SKM-1 (cell line): Measurements from ENCODE around the gene BRICD5.

Experiments used
- DNase-seq: peaks from one replicate; lab custom pipeline; 2025; ENCODE audit not compliant: unreplicated experiment; lab: John Stamatoyannopoulos, UW

The BRICD5 gene

DNA sequence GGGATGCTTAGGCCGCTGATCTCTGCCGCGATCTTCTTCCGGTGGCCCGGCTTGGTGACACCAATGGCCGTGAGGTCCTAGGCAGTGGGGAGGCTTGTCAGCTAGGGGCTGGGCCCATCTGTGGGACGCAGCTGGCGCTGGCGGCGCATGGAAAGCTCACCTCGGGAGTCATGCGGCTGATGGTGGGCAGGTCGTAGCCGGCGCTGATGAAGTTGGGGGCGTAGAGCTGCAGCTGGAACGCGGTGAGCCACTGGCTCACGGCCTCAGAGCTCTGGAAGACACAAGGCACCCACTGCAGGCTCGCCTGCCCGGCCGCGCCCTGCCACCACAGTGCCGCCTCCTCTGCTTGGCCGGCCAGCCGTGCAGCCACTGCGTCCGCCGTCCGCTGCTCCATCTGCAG lies 27.0 kb downstream of the BRICD5 start:
- no peak for DNase-seq

GRCh38 chr16:2181952-2182351 lies 28.7 kb downstream of the BRICD5 start:
- no peak for DNase-seq

- no peak for DNase-seq
These were observed 29.4 kb downstream of the BRICD5 start for GRCh38 chr16:2180962-2181923.

- no peak for DNase-seq
These were observed 30.2 kb downstream of the BRICD5 start for GRCh38 chr16:2180461-2180860.

- DNase-seq, result no peak
These were observed 31.1 kb downstream of the BRICD5 start for GRCh38 chr16:2179576-2179975.

GRCh38 chr16:2179107-2179501 lies 31.6 kb downstream of the BRICD5 start:
- DNase-seq, result no peak

GRCh38 chr16:2178321-2179106 lies 32.1 kb downstream of the BRICD5 start:
- DNase-seq, result no peak

GRCh38 chr16:2177561-2177960 lies 33.1 kb downstream of the BRICD5 start:
- no peak for DNase-seq

GRCh38 chr16:2177101-2177500 lies 33.6 kb downstream of the BRICD5 start:
- DNase-seq, result no peak

DNA sequence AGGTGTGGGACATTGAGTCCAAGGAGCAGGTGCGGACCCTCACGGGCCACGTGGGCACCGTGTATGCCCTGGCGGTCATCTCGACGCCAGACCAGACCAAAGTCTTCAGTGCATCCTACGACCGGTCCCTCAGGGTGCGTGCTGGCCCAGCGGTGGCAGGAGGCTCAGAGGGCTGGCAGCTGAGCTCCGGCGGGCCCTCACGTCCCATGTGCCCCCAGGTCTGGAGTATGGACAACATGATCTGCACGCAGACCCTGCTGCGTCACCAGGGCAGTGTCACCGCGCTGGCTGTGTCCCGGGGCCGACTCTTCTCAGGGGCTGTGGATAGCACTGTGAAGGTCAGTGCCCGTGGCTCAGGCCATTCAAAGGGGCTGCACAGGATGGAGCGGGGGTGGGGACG lies 34.6 kb downstream of the BRICD5 start:
- no peak for DNase-seq

DNA sequence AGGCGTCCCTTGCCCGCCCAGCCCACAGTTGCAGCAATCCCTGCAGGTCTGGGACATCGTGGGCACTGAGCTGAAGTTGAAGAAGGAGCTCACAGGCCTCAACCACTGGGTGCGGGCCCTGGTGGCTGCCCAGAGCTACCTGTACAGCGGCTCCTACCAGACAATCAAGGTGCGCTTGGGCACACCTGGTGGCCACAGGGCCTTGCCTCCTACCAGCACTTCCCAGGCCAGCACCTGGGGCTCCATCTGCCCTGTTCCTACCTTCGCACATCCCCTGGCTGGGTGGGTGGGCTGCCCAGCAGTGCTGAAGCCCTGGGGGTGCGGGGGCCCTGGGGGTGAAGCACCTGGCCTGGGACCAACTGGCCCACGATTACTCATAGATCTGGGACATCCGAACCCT lies 35.2 kb downstream of the BRICD5 start:
- DNase-seq, result no peak

- no peak for DNase-seq
These were observed 36.1 kb downstream of the BRICD5 start for GRCh38 chr16:2174396-2175131.

DNA sequence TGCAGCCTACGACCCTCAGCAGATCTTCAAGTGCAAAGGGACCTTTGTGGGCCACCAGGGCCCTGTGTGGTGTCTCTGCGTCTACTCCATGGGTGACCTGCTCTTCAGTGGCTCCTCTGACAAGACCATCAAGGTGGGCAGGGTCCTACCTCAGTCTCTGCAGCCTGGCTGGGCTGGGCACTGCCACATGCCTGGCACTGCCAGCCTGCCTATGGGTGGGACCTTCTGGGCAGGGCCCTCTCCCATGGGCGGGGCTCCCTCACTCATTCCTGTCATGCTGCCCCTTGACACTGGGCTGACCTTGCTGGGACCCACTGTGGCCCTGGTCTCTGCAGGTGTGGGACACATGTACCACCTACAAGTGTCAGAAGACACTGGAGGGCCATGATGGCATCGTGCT lies 36.7 kb downstream of the BRICD5 start:
- DNase-seq, result no peak

- DNase-seq, result no peak
These were observed 37.3 kb downstream of the BRICD5 start for GRCh38 chr16:2173366-2173765.

DNA sequence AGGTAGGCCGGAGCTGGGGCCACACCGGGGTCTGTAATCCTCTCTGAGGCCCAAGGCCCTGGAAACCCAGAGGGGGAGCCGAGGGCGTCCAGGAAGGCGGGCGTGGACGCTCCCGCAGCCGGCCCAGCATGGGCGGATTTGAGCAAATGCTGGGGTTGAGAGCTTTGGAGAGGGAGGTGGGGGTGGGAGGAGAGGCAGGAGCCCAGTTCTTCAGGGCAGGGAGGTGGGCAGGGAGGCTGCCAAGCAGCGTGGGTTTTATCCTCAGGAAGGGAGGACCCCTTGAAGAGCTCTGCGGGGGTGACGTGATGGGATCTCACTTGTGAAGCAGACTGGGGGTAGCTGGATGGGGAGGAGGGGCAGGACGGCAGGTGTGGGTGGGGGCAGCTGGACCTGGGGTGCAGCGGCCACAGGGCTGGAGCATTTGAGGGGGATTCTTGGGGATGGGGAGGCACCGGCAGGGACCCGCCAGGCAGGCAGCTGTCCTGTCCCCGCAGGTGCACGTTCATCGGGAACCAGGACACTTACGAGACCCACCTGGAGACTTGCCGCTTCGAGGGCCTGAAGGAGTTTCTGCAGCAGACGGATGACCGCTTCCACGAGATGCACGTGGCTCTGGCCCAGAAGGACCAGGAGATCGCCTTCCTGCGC lies 37.9 kb downstream of the BRICD5 start:
- DNase-seq, result no peak

GRCh38 chr16:2171601-2172178 lies 39.0 kb downstream of the BRICD5 start:
- DNase-seq, result no peak

DNA sequence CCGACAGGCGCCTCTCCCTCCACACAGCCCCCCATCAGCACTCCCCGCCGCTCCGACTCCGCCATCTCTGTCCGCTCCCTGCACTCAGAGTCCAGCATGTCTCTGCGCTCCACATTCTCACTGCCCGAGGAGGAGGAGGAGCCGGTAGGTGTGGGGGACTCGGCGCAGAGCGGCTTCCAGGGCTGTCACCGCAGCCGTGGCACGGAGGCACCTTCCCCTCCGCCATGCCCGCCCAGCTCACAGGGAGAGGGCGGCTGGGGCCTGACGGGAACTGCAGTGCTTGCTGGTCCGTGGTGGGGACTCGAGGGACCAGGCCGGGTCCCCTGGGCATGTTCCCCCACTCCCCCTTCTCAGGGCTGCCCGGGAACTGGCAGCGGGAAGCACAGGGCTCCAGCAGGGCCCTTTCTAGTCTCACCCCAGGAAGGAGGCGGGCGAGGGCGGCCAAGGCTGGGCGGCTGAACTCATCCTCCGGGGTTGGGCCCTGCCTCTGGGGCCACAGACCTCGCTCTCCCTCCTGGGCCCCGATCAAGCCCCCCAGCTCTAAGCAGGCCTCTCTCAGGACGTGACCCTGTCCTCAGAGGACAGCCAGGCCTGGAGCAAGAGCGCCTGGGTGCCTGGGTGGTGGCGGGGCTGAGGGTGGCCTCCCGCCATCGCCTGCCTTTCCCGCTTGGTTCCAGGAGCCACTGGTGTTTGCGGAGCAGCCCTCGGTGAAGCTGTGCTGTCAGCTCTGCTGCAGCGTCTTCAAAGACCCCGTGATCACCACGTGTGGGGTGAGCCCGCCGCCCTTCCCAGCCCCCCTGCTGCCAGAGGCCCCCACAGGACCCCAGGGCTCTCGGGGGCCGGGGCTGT lies 39.9 kb downstream of the BRICD5 start:
- no peak for DNase-seq

GRCh38 chr16:2170080-2170479 lies 40.6 kb downstream of the BRICD5 start:
- no peak for DNase-seq

DNA sequence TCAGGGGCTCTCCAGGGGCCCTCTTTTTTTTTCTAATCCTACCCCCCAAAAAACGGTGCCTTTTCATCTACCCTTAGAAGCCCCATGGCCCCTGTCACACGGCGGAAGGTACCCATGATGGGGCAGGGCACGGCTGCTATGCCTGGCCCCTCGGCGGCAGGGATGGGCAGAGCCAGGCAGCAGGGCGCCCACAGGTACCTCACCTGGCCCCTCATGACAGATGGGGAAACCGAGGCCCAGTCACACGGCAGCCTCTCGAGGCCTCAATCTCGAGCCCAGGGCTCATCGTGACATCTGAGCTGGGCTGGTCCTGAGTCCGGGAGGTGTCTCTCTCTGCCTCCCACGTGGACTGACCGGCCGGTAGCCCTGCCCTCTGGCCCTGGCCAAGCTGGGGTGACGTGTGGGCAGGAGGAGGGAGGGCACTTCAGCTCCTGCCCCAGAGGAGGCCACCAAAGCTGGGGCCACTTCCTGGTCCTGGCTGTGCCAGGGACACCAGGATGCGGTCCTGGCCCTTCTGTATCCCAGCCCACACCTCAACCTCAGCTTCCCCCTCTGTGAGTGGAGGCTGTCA lies 43.5 kb downstream of the BRICD5 start:
- no peak for DNase-seq
